ENCODE measurements around the gene SRGAP3. TPM values are rescaled to one million over a fixed set of nuclear protein-coding genes. Genes with fewer than 3 reads are reported as not detected.

Gene SRGAP3
- total and polyA plus RNA-seq, 2 experiments from 2014 or later = 0.89 to 1.7 TPM

GRCh38 chr3:9276761-9277370 lies 27.4 kb upstream of the SRGAP3 start:
- no peak for TF ChIP-seq EZH2 (IDR thresholded peaks at IDR 0.05; ENCODE audit: insufficient read depth, poor library complexity, severe bottlenecking)
- TF ChIP-seq EZH2phosphoT487 (IDR thresholded peaks at IDR 0.05; ENCODE audit: insufficient read depth, low read depth) = no peak
- Histone ChIP-seq H3K27me3 (replicated peaks; ENCODE audit: insufficient read depth) (no peaks in the 10 kb centered on the region), H3K4me3 (no peak overlapping the region), H3K79me2 (ENCODE audit: insufficient read depth) (no peaks in the 10 kb centered on the region), H4K20me1 (ENCODE audit: insufficient read depth) (no peaks in the 10 kb centered on the region), H3K9me3 (ENCODE audit: low read depth) (no peaks in the 10 kb centered on the region), H3K4me1 (ENCODE audit: insufficient read depth) (peaks cover 12% of the 10 kb centered on the region), H3K9me2 (ENCODE audit: insufficient read depth) (no peaks in the 10 kb centered on the region), H3K4me2 (ENCODE audit: unreplicated experiment) (no peak overlapping the region), H3K36me3 (ENCODE audit: low read depth) (no peaks in the 10 kb centered on the region), H3K27ac (no peak overlapping the region), H3F3A (ENCODE audit: insufficient read depth) (no peaks in the 10 kb centered on the region; the same call in 1 of the 2 replicates), H3K9ac (no peak overlapping the region), H2AFZ (no peak overlapping the region)
- no peak for DNase-seq
- 56 to 57% methylated on average over 6 of the region's 6 CpGs for WGBS, 2 experiments (ENCODE audit: low coverage in 1 of 2, low lambda C conversion rate in 2 of 2, missing lambda C conversion rate in 2 of 2)
- in situ Hi-C loops (cut with MboI) = no loop called here

GRCh38 chr3:9271903-9272302 lies 22.5 kb upstream of the SRGAP3 start:
- Histone ChIP-seq H3K79me2 (ENCODE audit: insufficient read depth) (no peaks in the 10 kb centered on the region), H3K27me3 (replicated peaks; ENCODE audit: insufficient read depth) (no peaks in the 10 kb centered on the region), H3K9ac (no peak overlapping the region), H3F3A (ENCODE audit: insufficient read depth) (no peaks in the 10 kb centered on the region), H4K20me1 (ENCODE audit: insufficient read depth) (no peaks in the 10 kb centered on the region), H3K4me3 (no peak overlapping the region), H2AFZ (no peak overlapping the region), H3K4me1 (ENCODE audit: insufficient read depth) (no peaks in the 10 kb centered on the region), H3K36me3 (ENCODE audit: low read depth) (no peaks in the 10 kb centered on the region), H3K9me3 (ENCODE audit: low read depth) (no peaks in the 10 kb centered on the region), H3K4me2 (ENCODE audit: unreplicated experiment) (no peak overlapping the region), H3K27ac (no peak overlapping the region), H3K9me2 (ENCODE audit: insufficient read depth) (no peaks in the 10 kb centered on the region)
- TF ChIP-seq EZH2phosphoT487 (IDR thresholded peaks at IDR 0.05; ENCODE audit: insufficient read depth, low read depth) (no peak), EZH2 (IDR thresholded peaks at IDR 0.05; ENCODE audit: insufficient read depth, poor library complexity, severe bottlenecking) (no peak)
- no peak for DNase-seq
- WGBS, 2 experiments (ENCODE audit: low coverage in 1 of 2, low lambda C conversion rate in 2 of 2, missing lambda C conversion rate in 2 of 2) = 56 to 67% methylated on average over 6 of the region's 6 CpGs
- in situ Hi-C loops (cut with MboI) = no loop called here

DNA sequence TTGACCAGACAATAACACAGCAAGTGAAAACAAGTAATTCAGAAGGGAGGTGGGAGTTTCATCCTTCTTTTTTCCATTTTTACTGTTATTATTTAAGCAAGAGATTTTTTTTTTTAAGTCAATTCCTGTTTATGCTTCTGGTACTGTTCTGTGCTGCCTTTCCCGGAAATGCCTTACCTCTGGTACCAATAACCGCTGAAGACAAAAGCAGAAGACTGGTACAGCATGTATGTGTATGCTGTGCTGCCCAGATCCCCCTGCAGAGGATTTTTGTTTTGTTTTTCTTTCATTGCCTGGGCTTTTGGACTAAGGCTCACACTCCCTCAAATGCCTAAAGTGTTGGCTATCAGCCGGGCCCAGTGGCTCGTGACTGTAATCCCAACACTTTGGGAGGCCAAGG lies 21.3 kb upstream of the SRGAP3 start:
- H3K36me3 ChIP-seq (ENCODE audit: low read depth) = no peaks in the 10 kb centered on the region
- no peaks in the 10 kb centered on the region for H3K4me1 ChIP-seq (ENCODE audit: insufficient read depth)
- in situ Hi-C loops (cut with MboI) = no loop called here
- DNase-seq = no peak
- H3K4me2 ChIP-seq (ENCODE audit: unreplicated experiment) = no peak overlapping the region
- no peak for TF ChIP-seq EZH2phosphoT487 (IDR thresholded peaks at IDR 0.05; ENCODE audit: insufficient read depth, low read depth)
- no peak for TF ChIP-seq EZH2 (IDR thresholded peaks at IDR 0.05; ENCODE audit: insufficient read depth, poor library complexity, severe bottlenecking)
- H3K9ac ChIP-seq = no peak overlapping the region
- no peak overlapping the region for H2AFZ ChIP-seq
- H3K9me2 ChIP-seq (ENCODE audit: insufficient read depth) = no peaks in the 10 kb centered on the region
- H3F3A ChIP-seq (ENCODE audit: insufficient read depth) = no peaks in the 10 kb centered on the region
- H3K79me2 ChIP-seq (ENCODE audit: insufficient read depth) = no peaks in the 10 kb centered on the region
- no peak overlapping the region for H3K4me3 ChIP-seq
- no peaks in the 10 kb centered on the region for H4K20me1 ChIP-seq (ENCODE audit: insufficient read depth)
- 84 to 85% methylated on average over 4 of the region's 4 CpGs for WGBS, 2 experiments (ENCODE audit: low coverage in 1 of 2, low lambda C conversion rate in 2 of 2, missing lambda C conversion rate in 2 of 2)
- no peaks in the 10 kb centered on the region for H3K9me3 ChIP-seq (ENCODE audit: low read depth)
- no peaks in the 10 kb centered on the region for H3K27me3 ChIP-seq (replicated peaks; ENCODE audit: insufficient read depth)
- H3K27ac ChIP-seq = no peak overlapping the region

- WGBS, 2 experiments (ENCODE audit: low coverage in 1 of 2, low lambda C conversion rate in 2 of 2, missing lambda C conversion rate in 2 of 2) = 52 to 70% methylated on average over 3 of the region's 3 CpGs
- Histone ChIP-seq H3K9ac (no peak overlapping the region), H3K27me3 (replicated peaks; ENCODE audit: insufficient read depth) (no peaks in the 10 kb centered on the region), H3K9me2 (ENCODE audit: insufficient read depth) (no peaks in the 10 kb centered on the region), H3F3A (ENCODE audit: insufficient read depth) (no peaks in the 10 kb centered on the region), H3K4me2 (ENCODE audit: unreplicated experiment) (no peak overlapping the region), H3K4me3 (no peak overlapping the region), H4K20me1 (ENCODE audit: insufficient read depth) (no peaks in the 10 kb centered on the region), H3K36me3 (ENCODE audit: low read depth) (no peaks in the 10 kb centered on the region), H3K27ac (no peak overlapping the region), H2AFZ (no peak overlapping the region), H3K9me3 (ENCODE audit: low read depth) (no peaks in the 10 kb centered on the region), H3K79me2 (ENCODE audit: insufficient read depth) (no peaks in the 10 kb centered on the region), H3K4me1 (ENCODE audit: insufficient read depth) (no peaks in the 10 kb centered on the region)
- no peak for DNase-seq
- in situ Hi-C loops (cut with MboI) = no loop called here
- TF ChIP-seq EZH2 (IDR thresholded peaks at IDR 0.05; ENCODE audit: insufficient read depth, poor library complexity, severe bottlenecking) (no peak), EZH2phosphoT487 (IDR thresholded peaks at IDR 0.05; ENCODE audit: insufficient read depth, low read depth) (no peak)
Measured at GRCh38 chr3:9266716-9267115, 17.3 kb upstream of the SRGAP3 start.
